GM18868 (cell line): ENCODE data around the gene DNAJA3.
"Not testable (repeated sequence)": the region's sequence is repeated elsewhere in the genome, so short reads cannot be mapped to it uniquely, and the experiment has no call there.

Source experiments
- ATAC-seq: cut with Tn5 transposase; IDR thresholded peaks from one replicate; pipeline ENCODE4 v1.9.1; 2021; ENCODE audit warnings: mild to moderate bottlenecking, moderate library complexity; ENCODE audit not compliant: unreplicated experiment

Gene DNAJA3

DNA sequence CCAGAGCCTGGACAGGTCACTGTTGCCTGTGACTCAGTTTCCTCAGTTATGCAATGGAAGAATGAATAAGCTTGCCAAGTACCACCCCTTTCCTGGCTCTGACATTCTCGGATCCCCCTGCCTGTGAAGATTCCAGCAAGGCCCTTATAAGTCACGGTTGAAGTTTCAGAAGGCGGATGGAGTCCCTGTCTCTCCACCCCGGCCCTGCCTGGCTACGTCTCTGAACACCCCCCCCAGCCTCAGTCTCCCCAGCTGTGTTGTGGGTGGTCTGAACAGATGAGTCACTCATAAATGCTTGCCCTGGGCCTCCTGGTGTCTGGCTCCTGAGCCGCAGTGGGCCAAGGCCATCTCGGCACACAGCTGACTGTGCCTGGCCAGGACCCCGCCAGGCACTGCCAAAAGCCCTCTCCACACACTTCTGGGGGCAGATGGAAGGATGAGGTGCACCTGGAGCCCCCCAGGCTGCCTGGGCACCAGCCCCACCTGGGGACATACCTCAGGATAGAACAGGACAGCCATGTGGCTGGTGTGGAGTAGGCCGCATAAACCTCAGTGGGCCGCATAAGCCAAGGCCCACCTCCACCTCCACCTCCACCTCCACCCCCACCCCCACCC lies 38.6 kb upstream of the DNAJA3 start:
- ATAC-seq, result no peak

GRCh38 chr16:4387781-4388180 lies 37.9 kb upstream of the DNAJA3 start:
- ATAC-seq, result no peak

DNA sequence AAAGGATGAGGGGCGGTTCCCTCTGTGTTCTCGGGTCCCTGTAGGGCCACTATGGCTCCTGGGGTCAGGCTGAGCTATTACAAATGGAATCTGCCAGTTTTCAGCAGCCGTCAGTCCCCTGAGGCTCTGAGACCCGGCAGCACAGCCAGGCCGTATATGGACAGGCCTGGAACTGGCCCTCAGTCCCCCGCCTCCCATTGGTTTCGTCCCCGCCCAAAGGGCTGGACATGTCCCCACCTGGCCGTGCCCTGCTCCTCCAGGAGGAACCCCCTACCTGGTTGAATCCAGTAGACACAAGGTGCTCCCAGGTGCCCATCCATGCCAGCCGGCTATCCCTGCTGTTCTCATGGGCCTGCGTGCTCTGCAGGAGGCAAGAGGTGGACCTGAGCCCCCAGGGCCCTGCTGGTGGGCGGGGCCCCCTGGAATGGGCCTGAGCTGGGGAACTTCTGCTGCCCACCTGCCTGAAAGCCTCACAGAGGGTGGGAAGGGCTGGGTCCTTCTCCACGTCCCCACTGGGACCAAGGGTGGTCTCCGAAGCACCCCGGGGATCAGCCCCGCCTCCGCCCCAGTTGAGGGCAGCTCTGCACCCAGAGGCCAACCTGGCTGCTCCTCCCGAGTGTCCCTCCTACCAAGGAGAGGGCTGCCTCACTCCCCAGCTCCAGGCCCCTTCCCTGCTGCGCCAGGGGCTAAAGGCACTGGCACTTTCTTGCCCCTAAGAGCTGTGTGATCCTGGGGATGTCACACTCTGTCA lies 37.2 kb upstream of the DNAJA3 start:
- no peak for ATAC-seq

DNA sequence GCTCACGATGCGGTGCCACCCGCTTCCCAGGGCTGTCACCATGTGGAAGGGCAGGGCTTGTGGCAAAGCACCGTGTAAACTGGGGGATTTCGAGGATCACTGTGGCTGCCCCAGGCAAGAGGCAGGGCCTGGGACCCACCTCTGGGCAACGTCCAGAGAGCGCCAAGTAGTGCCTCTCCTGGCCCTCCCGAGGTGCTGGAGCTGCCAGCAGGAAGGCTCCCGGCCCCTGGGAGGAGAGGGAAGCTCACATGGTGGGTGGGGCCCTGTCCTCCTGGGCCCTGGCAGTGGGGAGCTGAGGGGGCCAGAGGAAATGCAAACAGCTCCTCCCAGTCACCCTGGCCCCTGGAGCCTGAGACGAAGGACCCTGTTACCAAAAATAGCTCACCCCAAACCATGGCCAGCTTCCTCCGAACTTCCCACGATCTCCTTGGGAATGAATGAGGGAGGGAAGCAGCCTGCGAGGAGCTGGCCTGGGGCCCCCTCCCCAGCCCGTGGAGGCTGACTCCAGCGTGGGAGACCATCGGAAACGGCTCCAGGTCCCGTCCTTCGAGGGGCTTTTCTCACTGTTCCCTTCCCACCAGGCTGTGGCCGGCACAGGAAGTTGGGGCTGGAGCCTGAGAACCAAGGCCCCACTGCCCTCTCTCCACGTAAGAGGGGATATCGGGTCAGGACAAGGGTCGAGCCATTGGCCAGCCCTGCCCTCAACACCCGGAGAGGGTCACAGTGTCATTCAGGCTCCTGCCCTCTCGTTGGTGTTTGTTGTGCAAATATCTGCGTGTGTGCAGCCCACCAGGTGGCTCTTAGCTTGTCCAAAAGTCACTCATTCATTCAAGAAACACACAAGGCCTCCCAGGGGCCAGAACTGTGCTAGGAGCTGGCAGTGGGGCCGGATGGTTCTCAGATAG lies 36.4 kb upstream of the DNAJA3 start:
- ATAC-seq, result no peak

GRCh38 chr16:4390266-4391260 lies 35.1 kb upstream of the DNAJA3 start:
- no peak for ATAC-seq

GRCh38 chr16:4391631-4392381 lies 33.9 kb upstream of the DNAJA3 start:
- no peak for ATAC-seq

DNA sequence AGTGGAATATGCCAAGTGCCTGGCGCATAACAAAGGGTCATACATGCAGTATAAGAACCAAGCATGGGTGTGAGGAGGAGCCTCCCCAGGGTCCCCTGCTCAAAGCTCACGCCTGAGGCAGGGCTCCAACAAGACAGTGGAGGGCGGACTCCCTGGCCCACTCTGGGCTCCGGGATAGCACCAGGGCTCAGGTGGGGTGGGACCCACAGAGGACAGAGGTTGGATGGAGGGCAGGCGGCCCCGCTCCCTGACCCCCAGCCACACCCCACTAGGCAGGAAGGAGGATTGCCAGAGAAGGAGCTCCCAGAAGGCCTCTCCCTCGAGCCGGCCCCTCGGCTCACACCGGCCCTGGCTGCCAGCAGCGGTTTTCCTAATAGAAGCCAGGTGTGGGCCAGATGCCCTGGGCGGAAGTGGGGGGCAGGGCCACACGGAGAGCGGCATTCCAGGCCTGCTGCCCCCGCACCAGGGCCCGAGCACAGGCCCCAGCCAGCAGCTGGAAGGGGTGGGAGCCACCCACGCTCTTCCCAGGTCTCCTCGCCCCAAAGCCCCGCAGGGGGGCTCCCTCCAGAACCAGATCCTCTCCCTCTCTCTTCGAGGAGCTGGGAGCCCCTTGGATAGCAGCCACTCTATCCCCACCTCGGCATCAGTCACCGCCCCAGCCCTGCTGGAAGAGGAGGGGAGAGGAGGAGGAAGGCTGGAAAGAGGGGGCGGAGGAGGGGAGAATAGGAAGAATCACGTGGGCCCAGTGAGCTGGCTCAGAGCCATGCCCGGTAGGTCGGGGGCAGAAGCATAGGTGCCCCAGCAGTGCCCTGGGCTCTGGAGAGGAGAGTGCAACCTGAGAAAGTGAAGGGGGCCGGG lies 33.1 kb upstream of the DNAJA3 start:
- no peak for ATAC-seq

- no peak for ATAC-seq
Observed at GRCh38 chr16:4393240-4393600, 32.4 kb upstream of the DNAJA3 start.

DNA sequence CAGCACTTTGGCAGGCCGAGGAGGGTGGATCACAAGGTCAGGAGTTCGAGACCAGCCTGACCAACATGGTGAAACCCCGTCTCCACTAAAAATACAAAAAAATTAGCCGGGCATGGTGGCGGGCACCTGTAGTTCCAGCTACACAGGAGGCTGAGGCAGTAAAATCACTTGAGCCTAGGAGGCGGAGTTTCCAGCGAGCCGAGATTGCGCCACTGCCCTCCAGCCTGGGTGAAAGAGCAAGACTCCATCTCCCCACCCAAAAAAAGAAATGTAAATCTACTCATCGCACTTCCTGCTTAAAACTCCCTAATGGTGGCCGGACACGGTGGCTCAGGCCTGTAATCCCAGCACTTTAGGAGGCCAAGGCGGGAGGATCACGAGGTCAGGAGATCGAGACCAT lies 31.8 kb upstream of the DNAJA3 start:
- ATAC-seq, result not testable (repeated sequence)

GRCh38 chr16:4395055-4395726 lies 30.5 kb upstream of the DNAJA3 start:
- no peak for ATAC-seq

- no peak for ATAC-seq
Observed at GRCh38 chr16:4399001-4399730, 26.5 kb upstream of the DNAJA3 start.

- no peak for ATAC-seq
Observed at GRCh38 chr16:4401094-4401501, 24.6 kb upstream of the DNAJA3 start.

- ATAC-seq, result no peak
Observed at GRCh38 chr16:4401510-4401909, 24.2 kb upstream of the DNAJA3 start.

- peak; percentile 52 for ATAC-seq
Observed at GRCh38 chr16:4402439-4403132, 23.1 kb upstream of the DNAJA3 start.

GRCh38 chr16:4403133-4403949 lies 22.3 kb upstream of the DNAJA3 start:
- ATAC-seq, result no peak

GRCh38 chr16:4404247-4404966 lies 21.3 kb upstream of the DNAJA3 start:
- ATAC-seq, result no peak
